HUES6 (cell line): ENCODE results near the gene GAK.

Experiments
- H3K27ac ChIP-seq: 2 replicates; pipeline ENCODE4 v1.7.0; 2013; ENCODE audit warnings: low read depth, mild to moderate bottlenecking, low read length, inconsistent platforms
- H3K27me3 ChIP-seq: 2 replicates; pipeline ENCODE4 v1.6.1; 2013; ENCODE audit warnings: low read length; ENCODE audit not compliant: control insufficient read depth, insufficient read depth
- H3K36me3 ChIP-seq: 2 replicates; pipeline ENCODE4 v1.6.1; 2013; ENCODE audit warnings: low read length; ENCODE audit not compliant: control insufficient read depth, insufficient read depth
- H3K4me1 ChIP-seq: 2 replicates; pipeline ENCODE4 v1.6.1; 2013; ENCODE audit warnings: low read length; ENCODE audit not compliant: control insufficient read depth, insufficient read depth
- H3K4me3 ChIP-seq: 2 replicates; pipeline ENCODE4 v1.5.1; 2013; ENCODE audit warnings: low read depth, low read length
- H3K9ac ChIP-seq: one replicate; pipeline ENCODE4 v1.6.1; 2013; ENCODE audit warnings: mild to moderate bottlenecking, low read length
- H3K9me3 ChIP-seq: 2 replicates; pipeline ENCODE4 v1.6.1; 2013; ENCODE audit warnings: low read depth, low read length; ENCODE audit not compliant: control insufficient read depth, insufficient read depth

The GAK gene

GRCh38 chr4:957581-958313 lies 25.6 kb upstream of the GAK start:
- Histone ChIP-seq H3K4me3 (no peak overlapping the region), H3K27ac (no peak overlapping the region), H3K9me3 (no peaks in the 10 kb centered on the region), H3K4me1 (no peaks in the 10 kb centered on the region), H3K36me3 (peaks cover 10% of the 10 kb centered on the region; the same call in 1 of the 2 replicates), H3K27me3 (no peaks in the 10 kb centered on the region), H3K9ac (no peak overlapping the region)

DNA sequence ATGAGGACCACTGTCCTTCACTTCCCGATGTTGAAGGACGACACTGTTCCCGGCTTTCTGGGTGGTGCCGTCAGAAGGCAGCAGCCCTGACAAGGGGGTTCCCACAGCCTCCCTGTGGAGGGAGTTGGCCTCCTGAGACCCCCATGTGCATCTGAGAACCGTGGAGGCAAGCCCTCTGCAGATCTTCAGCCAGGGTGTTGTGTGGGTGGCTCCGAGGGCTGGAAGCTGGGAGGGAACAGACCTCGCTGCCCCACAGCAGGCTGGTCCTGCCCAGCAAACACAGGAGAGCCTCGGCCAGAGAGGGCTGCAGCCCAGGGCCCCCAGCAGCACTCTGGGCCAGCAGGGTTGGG lies 25.1 kb upstream of the GAK start:
- H3K27me3 ChIP-seq, result no peaks in the 10 kb centered on the region
- no peak overlapping the region for H3K9ac ChIP-seq
- peaks cover 10% of the 10 kb centered on the region; the same call in 1 of the 2 replicates for H3K36me3 ChIP-seq
- H3K4me1 ChIP-seq, result no peaks in the 10 kb centered on the region
- no peaks in the 10 kb centered on the region for H3K9me3 ChIP-seq
- no peak overlapping the region for H3K27ac ChIP-seq
- no peak overlapping the region for H3K4me3 ChIP-seq

GRCh38 chr4:956531-957230 lies 24.6 kb upstream of the GAK start:
- Histone ChIP-seq H3K4me3 (no peak overlapping the region), H3K4me1 (no peaks in the 10 kb centered on the region), H3K9me3 (no peaks in the 10 kb centered on the region), H3K9ac (no peak overlapping the region), H3K36me3 (peaks cover 4% of the 10 kb centered on the region; the same call in 1 of the 2 replicates), H3K27ac (no peak overlapping the region), H3K27me3 (no peaks in the 10 kb centered on the region)

DNA sequence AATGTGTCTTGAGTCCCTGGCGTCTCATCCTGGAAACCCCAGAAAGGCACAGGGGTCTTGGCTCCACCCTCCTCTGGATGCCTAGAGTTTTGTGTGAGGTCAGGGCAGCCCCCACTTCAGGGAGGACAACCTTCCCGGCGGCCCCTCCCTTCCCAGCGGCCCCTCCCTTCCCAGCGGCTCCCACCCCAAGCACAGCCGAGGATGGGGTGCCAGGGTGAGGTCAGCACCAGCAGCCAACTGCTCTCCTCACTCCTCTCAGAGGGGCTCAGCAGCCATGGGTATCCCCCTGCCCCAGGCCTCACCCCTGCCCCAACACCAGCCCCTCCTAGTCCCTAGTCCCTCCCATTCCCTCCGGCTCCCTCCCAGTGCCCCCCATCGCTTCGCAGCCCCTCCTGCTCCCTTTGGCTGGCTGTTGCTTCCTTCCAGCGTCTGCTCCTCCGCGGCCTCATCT lies 23.8 kb upstream of the GAK start:
- Histone ChIP-seq H3K4me1 (no peaks in the 10 kb centered on the region; the same call in 1 of the 2 replicates), H3K27me3 (no peaks in the 10 kb centered on the region), H3K4me3 (no peak overlapping the region), H3K36me3 (0 out of 2 replicates have a peak, but pooled peaks cover 3% of the 10 kb centered on the region), H3K9ac (no peak overlapping the region), H3K27ac (no peak overlapping the region), H3K9me3 (no peaks in the 10 kb centered on the region)

- Histone ChIP-seq H3K9ac (no peak overlapping the region), H3K27me3 (no peaks in the 10 kb centered on the region), H3K4me3 (no peak overlapping the region), H3K4me1 (no peaks in the 10 kb centered on the region; the same call in 1 of the 2 replicates), H3K9me3 (no peaks in the 10 kb centered on the region), H3K27ac (no peak overlapping the region), H3K36me3 (0 out of 2 replicates have a peak, but pooled peaks cover 2% of the 10 kb centered on the region)
These were observed 23.2 kb upstream of the GAK start for GRCh38 chr4:955161-955921.

DNA sequence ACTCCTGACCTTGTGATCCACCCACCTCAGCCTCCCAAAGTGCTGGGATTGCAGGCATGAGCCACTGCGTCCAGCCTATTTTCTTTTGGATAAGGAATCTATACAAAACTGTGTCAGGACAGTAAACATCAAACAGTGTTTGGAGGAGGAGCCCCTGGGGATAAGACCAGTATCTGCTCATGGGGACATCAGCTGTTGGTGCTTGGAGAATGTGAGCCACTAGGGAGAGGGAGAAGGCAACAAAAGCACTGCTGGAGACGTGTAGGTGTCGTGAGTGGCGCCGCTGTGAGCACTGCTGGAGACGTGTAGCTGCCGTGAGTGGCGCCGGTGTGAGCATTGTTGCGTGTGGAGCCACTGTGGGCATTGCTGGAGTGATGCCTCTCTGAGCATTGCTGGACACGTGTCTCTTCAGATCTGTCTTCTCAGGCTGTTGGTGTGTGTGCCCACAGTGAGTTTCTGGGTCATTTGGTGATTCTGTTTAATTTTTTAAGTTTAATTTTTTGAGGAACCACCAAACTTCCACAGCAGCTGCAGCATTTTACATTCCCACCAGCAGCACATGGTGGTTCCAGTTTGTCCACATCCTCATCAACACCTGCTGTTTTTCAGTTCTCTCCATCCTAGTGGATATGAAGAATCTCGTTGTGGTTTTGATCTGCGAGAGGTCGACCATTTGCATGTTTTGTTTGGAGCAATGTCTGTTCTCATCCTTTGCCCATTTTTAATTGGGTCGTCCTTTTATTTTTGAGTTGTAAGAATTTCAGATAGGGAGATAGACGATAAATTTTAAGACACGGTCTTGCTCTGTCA lies 22.3 kb upstream of the GAK start:
- no peaks in the 10 kb centered on the region; the same call in 1 of the 2 replicates for H3K4me1 ChIP-seq
- no peak overlapping the region for H3K4me3 ChIP-seq
- H3K9me3 ChIP-seq, result no peaks in the 10 kb centered on the region
- H3K27me3 ChIP-seq, result no peaks in the 10 kb centered on the region
- no peak overlapping the region for H3K9ac ChIP-seq
- H3K27ac ChIP-seq, result no peak overlapping the region
- no peaks in the 10 kb centered on the region for H3K36me3 ChIP-seq

DNA sequence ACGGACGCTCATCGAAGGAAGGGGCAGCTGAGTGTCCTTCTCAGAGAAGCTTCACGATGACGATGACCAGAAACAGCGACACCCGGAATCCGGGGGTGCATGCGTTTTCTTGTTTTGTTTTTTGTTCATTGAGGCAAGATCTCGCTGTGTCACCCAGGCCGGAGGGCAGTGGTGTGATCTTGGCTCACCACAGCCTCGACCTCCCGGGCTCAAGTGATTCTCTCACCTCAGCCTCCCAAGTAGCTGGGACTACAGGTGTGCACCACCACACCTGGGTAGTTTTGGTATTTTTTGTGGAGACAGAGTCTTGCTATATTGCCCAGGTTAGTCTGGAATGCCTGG lies 21.4 kb upstream of the GAK start:
- Histone ChIP-seq H3K9me3 (no peaks in the 10 kb centered on the region), H3K36me3 (no peaks in the 10 kb centered on the region), H3K27ac (no peak overlapping the region), H3K4me1 (no peaks in the 10 kb centered on the region; the same call in 1 of the 2 replicates), H3K4me3 (no peak overlapping the region), H3K9ac (no peak overlapping the region), H3K27me3 (no peaks in the 10 kb centered on the region)

DNA sequence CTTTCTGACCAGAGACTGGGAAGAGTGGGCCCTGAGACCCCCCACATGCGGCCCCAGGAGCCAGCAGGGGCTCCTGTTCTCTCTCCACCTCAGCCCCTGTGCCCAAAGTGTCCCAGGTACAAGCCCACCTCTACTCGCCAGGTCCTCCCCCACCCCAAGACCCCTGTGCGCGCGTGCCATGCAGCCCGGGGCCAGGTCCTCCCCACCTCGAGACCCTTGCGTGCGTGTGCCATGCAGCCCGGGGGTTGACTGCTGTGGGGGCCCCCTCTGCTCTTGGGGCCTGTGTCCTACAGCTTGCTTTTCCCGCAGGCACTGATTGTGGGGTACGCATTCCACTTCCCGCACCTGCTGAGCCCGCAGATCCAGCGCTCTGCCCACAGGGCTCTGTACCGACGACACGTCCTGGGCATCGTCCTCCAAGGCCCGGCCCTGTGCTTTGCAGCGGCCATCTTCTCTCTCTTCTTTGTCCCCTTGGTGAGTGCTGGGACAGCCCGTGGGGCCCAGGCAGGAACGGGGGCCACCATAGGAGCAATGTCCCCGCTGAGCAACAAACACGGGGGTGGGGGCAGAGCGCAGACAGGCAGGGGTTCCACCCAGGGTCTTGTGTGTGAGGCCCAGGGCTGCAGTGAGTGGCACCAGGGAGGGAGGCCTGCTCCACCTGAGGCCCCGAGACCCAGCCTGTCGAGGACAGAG lies 20.9 kb upstream of the GAK start:
- no peak overlapping the region for H3K4me3 ChIP-seq
- H3K9me3 ChIP-seq, result no peaks in the 10 kb centered on the region

GRCh38 chr4:951594-952468 lies 19.7 kb upstream of the GAK start:
- no peak overlapping the region for H3K4me3 ChIP-seq

More for the DNA sequence above, 20.9 kb upstream of the GAK start:
- no peak overlapping the region for H3K9ac ChIP-seq
- no peaks in the 10 kb centered on the region for H3K36me3 ChIP-seq
- no peaks in the 10 kb centered on the region for H3K27me3 ChIP-seq
- peaks cover 5% of the 10 kb centered on the region; the same call in 1 of the 2 replicates for H3K4me1 ChIP-seq
- no peak overlapping the region for H3K27ac ChIP-seq

More at GRCh38 chr4:951594-952468, 19.7 kb upstream of the GAK start:
- H3K9me3 ChIP-seq, result no peaks in the 10 kb centered on the region
- peaks cover 7% of the 10 kb centered on the region; the same call in 1 of the 2 replicates for H3K4me1 ChIP-seq
- H3K27me3 ChIP-seq, result peaks cover 6% of the 10 kb centered on the region; the same call in 1 of the 2 replicates
- H3K27ac ChIP-seq, result no peak overlapping the region
- no peak overlapping the region for H3K9ac ChIP-seq
- H3K36me3 ChIP-seq, result no peaks in the 10 kb centered on the region
